SH-SY5Y (cell line): ENCODE data around the gene STX16.

Source experiments
- GATA2 ChIP-seq: IDR thresholded peaks from 2 replicates; pipeline ENCODE4 v1.6.1; 2011; ENCODE audit warnings: mild to moderate bottlenecking, low read depth, low read length
- GATA3 ChIP-seq: IDR thresholded peaks from 2 replicates; pipeline ENCODE4 v1.6.1; 2011; ENCODE audit warnings: low read depth, mild to moderate bottlenecking, low read length, moderate library complexity

The STX16 gene

GRCh38 chr20:58664331-58664730, 13.2 kb downstream of the STX16 start:
- TF ChIP-seq GATA3 (no peak), GATA2 (no peak)

DNA sequence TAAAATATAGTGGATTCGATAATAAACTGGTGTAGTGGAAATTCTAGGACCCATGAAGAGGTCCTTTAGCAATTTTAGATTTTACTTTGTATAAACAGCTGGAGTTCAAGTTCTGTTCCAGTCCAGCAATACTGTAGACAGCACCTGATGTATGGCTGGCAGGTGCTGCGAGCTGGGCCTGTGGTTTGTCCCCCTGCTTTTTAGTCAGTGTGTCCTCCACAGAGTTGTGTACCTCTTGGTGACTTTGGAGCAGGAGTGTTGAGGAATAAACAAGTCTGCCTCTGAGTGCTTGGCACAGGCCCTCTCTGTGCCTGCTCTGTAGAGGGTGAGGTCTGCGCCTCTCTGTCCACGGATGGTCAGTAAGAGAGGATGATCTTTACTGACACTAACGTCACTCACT, 13.8 kb downstream of the STX16 start:
- TF ChIP-seq GATA3 (no peak), GATA2 (no peak)

DNA sequence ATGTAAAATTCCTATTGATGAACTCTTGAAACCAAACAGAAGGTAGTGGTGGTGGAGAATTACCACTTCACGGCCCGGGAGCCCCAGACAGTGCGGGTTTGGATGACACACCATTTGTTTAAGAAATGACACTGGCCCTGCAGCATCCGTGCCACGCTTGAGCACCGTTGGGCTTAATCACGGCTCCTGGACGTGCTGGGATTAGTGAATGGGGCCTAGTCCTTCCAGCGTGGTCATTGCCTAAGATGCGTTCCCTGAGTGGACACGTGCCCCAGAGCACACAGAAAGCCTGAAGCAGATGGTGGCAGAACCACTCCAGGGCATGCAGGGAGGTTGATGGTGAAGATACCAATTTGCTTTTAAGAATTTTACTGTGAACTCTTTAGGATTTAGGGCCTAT, 14.5 kb downstream of the STX16 start:
- TF ChIP-seq GATA3 (no peak), GATA2 (0 out of 2 replicates have a peak, but pooled peaks have one; percentile 13)

DNA sequence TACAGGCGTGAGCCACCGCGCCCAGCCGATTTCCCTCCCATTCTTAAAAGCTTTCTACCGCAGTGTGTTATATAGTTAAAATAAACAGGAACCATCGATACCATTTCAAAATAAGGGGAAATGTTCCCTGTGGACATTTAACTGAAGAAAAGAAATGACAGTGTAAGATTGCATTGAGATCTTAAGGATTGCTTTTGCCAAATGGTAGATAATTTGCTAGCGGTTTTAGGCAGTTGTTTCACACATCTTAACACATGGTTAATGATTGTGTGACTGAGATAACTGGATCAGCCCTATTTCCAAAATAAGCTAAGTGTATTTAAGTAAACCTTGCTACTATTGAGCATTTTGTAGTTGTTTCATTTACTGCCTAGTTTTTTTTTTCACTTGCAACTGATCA, 15.6 kb downstream of the STX16 start:
- TF ChIP-seq GATA3 (no peak), GATA2 (no peak)

GRCh38 chr20:58667975-58668374, 16.9 kb downstream of the STX16 start:
- TF ChIP-seq GATA3, result no peak
- no peak for TF ChIP-seq GATA2

- TF ChIP-seq GATA2, result no peak
- TF ChIP-seq GATA3, result no peak
These were observed 17.8 kb downstream of the STX16 start for GRCh38 chr20:58668901-58669286.

DNA sequence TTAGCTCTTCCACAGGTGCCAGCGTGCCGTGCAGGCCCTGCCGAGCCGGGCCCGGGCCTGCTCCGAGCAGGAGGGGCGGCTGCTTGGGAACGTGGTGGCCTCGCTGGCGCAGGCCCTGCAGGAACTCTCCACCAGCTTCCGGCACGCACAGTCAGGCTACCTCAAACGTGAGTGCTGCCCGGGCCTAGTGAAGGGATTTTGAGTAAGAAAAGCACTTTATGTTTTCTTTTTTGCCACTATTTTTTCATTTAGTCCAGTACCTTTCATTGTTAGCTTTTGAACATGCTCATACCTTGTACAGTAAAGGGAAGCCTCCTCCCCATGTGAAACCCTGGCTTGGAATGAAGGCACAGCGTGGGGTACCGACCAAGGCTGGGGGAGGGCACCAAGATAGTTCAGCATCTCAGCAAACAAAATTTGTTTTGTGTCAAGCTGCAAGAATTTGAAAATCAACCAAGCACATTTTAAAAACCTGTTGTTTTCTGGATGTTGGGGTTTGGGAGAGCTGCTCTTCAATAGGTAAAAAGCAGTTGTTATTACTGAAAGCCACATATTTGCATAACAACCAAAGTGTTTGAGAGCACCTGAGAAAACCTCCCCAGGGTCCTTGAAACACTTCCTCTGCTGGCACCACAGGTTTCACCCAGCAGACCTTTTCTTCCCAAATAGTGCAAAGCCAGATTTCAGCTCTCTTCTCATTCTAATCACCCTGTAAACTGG, 18.4 kb downstream of the STX16 start:
- TF ChIP-seq GATA2, result no peak
- no peak for TF ChIP-seq GATA3

DNA sequence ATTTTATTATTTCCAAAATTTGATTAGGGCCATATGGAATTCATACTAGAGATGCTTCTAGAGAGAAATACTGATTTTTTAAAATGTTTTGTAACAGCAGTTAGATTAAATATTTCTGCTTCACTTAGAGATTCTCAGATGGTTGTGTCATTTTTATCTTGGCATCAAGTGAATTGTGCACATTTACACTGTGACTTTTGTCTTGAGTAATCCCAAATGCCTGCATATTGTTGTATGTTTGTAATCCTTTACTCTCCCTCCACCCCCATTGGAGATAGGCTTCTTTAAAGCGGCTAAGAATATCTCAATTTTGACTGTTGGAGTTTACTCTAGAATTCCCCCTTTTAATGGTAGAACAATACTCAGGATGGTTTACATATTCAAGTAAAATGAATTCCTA, 19.0 kb downstream of the STX16 start:
- no peak for TF ChIP-seq GATA3
- no peak for TF ChIP-seq GATA2

GRCh38 chr20:58670659-58671058, 19.6 kb downstream of the STX16 start:
- TF ChIP-seq GATA2 (no peak), GATA3 (no peak)

- no peak for TF ChIP-seq GATA2
- TF ChIP-seq GATA3, result no peak
These were observed 22.0 kb downstream of the STX16 start for GRCh38 chr20:58673119-58673518.

- TF ChIP-seq GATA3 (no peak), GATA2 (no peak)
These were observed 24.1 kb downstream of the STX16 start for GRCh38 chr20:58675146-58675584.

DNA sequence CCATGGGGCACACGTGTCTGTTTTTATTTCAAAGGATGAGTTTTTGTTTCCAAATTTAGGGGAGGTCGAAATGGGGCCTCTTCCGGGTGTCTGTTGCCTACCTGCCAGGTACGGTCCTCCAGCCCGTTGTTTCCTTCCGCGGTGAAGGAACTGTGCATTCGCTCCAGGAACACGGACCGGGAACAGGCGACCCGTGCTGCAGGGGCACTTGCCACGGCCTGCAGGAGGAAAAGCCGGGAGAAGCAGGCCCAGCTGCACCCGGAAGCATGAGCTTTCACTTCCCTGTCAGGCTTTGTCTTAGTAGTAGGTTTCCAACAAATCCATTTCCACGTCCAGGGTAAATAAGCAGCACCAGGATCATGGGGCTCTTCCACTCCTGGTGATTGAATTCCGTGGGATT, 24.6 kb downstream of the STX16 start:
- TF ChIP-seq GATA3, result no peak
- no peak for TF ChIP-seq GATA2

DNA sequence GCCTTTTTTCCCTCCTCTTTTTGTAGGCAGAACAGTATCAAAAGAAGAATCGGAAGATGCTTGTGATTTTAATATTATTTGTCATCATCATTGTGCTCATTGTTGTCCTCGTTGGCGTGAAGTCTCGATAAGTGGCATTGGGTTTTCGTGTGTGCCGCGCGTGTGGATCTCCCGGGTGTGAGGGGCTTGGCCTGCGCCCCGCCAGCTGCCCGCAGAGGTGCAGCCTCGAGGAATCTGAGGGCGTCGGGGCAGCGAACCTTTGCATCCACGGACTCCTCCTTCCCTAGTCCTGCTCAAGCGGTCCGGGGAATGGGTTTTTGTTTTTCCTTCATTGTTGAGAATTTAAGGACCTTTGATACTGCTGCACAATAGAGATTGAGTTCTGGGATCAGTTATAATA, 25.1 kb downstream of the STX16 start:
- no peak for TF ChIP-seq GATA2
- TF ChIP-seq GATA3, result no peak

DNA sequence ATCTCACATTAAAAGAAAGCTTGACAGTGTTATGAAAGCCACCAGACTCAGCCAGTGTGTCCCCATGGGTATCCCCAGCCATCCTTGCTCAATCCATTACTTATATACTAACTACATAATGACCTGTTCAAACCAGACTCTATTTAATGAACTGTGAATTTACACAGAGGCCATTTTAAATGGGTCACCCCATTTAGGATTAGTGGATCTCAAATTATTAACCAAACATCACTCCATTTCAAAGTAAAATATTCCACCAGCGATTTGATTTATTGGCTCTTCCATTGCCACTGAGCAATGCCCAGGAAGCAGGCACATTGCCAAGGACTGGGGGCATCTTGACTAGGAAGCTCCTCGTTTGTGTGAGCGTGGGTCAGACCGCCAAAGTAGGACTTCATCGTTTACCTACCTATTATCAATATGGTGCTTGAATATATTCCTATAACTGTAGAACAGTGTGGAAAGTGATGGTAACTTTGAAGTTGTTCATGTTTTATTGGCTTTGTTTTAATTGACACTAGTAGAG, 26.1 kb downstream of the STX16 start:
- no peak for TF ChIP-seq GATA2

DNA sequence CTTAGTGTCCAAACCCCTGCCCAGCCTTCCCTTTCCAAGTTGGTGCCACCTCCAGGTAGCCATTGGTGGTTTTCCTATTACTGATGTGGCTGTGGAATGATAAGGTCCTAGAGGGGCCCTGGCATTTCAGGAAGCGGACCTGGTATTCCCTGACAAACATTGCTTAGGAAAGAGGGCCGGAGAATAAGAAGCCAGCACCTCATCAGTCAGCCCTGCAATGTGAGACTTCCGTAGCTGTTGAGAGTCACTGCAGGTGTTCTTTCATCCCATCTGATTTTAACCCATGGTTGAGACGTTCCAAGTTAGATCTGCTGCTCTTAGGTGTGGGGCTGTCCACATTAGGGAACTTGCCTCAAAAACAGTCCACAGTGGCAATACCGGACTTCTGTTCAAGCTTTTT, 26.7 kb downstream of the STX16 start:
- TF ChIP-seq GATA3, result no peak
- TF ChIP-seq GATA2, result no peak

DNA sequence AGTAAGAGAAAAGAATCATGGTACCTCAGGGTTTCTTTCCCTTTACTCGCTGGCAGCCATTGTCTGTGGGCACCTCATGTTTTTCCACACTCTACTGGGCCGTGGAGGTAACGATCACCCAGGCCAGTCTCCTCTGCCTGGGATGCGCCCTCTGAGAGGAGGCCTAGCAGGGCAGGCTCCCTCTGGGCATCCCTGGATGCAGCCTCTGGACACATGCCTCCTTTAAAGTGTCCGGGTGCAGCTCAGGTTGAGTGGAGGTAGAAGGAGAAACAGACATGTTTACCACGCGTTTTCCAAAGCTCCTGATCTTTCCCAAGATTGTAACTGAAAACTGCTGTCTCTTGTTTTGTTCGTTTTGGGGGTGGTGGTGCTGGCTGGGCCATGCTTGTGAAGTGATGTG, 27.7 kb downstream of the STX16 start:
- no peak for TF ChIP-seq GATA3
- no peak for TF ChIP-seq GATA2
